Prostate gland (tissue), 2 donors: ENCODE measurements around the gene BAX. TPM values are rescaled to one million over a fixed set of nuclear protein-coding genes. Genes with fewer than 3 reads are reported as not detected.

ENCODE experiments used
- DNase-seq: peaks from one replicate; pipeline ENCODE4 v3.0.0-alpha.2; 2019; ENCODE audit warnings: low spot score
- H3K27ac ChIP-seq, 2 donors: fragments of 200-600 bp; sonication (generic); 2 replicates each; pipeline ENCODE4 v1.5.1; 2017 to 2019
- H3K27me3 ChIP-seq: fragments of 200-600 bp; sonication (generic); replicated peaks from 2 replicates; pipeline ENCODE4 v1.5.1; 2019; ENCODE audit not compliant: insufficient read depth
- H3K36me3 ChIP-seq, 2 donors: fragments of 200-600 bp; sonication (generic); 1 replicate in 1 of 2; 2 replicates in 1 of 2; pipeline versions ENCODE4 v1.5.1 to v1.8.1; 2017 to 2019
- H3K4me1 ChIP-seq: fragments of 200-600 bp; sonication (generic); replicated peaks from 2 replicates; pipeline ENCODE4 v1.5.1; 2019
- H3K4me3 ChIP-seq, 2 donors: fragments of 200-600 bp; sonication (generic); 2 replicates each; pipeline ENCODE4 v1.5.1; 2017 to 2019
- H3K9me3 ChIP-seq: fragments of 200-600 bp; sonication (generic); 2 replicates; pipeline ENCODE4 v1.5.1; 2017
- CTCF ChIP-seq, 4 experiments: fragments of 200-600 bp in 2 of 4; fragments of 450-650 bp in 2 of 4; sonication (generic) in 2 of 4; IDR thresholded peaks; 1 replicate in 3 of 4; 2 replicates in 1 of 4; pipeline ENCODE4 v1.5.1; 2016 to 2019; ENCODE audit warnings: antibody characterized with exemption in 4 of 4, mild to moderate bottlenecking in 2 of 4, moderate library complexity in 2 of 4
- POLR2A ChIP-seq: fragments of 450-650 bp; IDR thresholded peaks from one replicate; pipeline ENCODE4 v1.6.1; 2016; ENCODE audit warnings: antibody characterized with exemption, mild to moderate bottlenecking
- POLR2AphosphoS5 ChIP-seq: sonication (generic); formaldehyde crosslinking; IDR thresholded peaks from one replicate; pipeline ENCODE4 v1.6.1; 2017; ENCODE audit warnings: antibody characterized with exemption
- WGBS: methylation state at CpG from one replicate; pipeline ENCODE4 v1.1.5; 2018; 5-methylcytosine and 5-hydroxymethylcytosine counted together
- intact Hi-C: fragments of 100-400 bp; cut with DNase I; formaldehyde crosslinking; loops from one replicate; pipeline ENCODE4 v1.14.2; 2022
- total RNA-seq, 2 donors: library from RNA; depleted of rRNA; stranded (reverse); fragments of >200 nt; gene quantifications; one replicate each; pipeline ENCODE4 v1.1.0, GENCODE V29; 2016

BAX gene
- total RNA-seq, 2 donors from 2014 or later, result 52.1 to 62.3 TPM

DNA sequence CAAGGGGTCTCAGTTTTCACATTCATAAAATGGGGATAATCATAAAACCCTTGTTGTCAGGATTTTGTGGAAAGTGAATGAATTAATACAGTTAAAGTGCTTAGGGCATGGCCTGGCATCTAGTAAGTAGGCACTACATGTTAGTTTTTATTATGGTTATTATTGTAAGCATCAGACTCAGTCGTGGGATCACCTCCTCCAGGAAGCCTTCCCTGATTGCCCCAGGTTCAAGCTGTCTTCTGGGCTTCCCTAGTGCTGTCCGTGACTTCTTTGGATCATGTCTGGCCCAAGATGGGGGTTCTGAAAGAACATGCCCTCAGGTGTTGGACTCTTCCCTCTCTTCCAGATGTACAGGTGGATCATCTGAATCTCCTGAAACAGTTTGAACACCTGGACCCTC, 43.9 kb upstream of the BAX start:
- intact Hi-C loops, result no loop called here
- DNase-seq, result no peak

DNA sequence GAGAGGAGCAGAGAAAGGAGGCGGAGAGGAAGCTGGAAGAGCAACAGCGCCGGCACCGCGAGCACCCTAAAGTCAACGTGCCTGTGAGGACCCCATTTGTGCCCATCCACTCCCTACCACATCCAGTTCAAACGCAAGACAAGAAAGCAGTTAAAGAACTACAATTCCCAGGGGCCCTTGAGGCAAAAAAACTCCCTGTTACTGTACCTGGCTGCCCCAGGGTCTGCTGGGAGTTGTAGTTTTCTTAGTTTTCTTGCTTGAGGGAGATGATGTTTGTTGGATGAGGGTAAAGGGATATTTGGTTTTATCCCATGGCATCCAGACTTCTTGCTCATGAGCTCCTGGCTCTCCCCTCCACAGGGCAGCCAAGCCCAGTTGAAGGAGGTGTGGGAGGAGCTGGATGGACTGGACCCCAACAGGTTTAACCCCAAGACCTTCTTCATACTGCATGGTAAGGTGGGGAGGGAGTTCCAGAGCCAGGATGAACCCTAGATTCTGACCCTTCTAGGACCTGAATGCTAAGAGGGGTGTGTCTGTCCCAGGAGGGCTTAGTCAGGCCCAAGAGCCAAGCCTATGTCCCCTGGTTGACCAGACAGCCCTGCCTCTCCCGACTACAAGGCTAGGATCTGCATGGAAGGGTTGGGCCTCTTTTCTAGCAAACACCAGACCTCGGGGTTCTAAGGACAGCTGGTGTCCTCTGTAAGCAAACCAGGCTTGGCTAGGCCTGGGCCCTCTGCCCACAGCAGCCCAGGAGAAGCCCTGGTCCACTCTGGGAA, 41.4 kb upstream of the BAX start:
- H3K9me3 ChIP-seq, result no peaks in the 10 kb centered on the region
- no peak for DNase-seq
- intact Hi-C loops, result no loop called here
- peaks cover 0 to 15% of the 10 kb centered on the region in 2 donors for H3K36me3 ChIP-seq
- H3K4me1 ChIP-seq, result no peaks in the 10 kb centered on the region
- H3K27me3 ChIP-seq, result no peaks in the 10 kb centered on the region
- H3K4me3 ChIP-seq, result no peak overlapping the region
- H3K27ac ChIP-seq, result no peak overlapping the region
- 88% methylated on average over 9 of the region's 9 CpGs for WGBS
- no peak for TF ChIP-seq POLR2A
- TF ChIP-seq POLR2AphosphoS5, result peak; percentile 6

More for the DNA sequence above, 43.9 kb upstream of the BAX start:
- Histone ChIP-seq H3K4me3 (no peak overlapping the region), H3K9me3 (no peaks in the 10 kb centered on the region), H3K4me1 (no peaks in the 10 kb centered on the region), H3K27ac (no peak overlapping the region), H3K36me3 (peaks cover 0 to 15% of the 10 kb centered on the region in 2 donors), H3K27me3 (no peaks in the 10 kb centered on the region)
- no peak for TF ChIP-seq POLR2A
- TF ChIP-seq CTCF (IDR thresholded peaks at IDR 0.05), result no peak
- no peak for TF ChIP-seq POLR2AphosphoS5
- WGBS, result 90% methylated on average over 2 of the region's 2 CpGs

- TF ChIP-seq CTCF (IDR thresholded peaks at IDR 0.05) (no peak), POLR2A (no peak), POLR2AphosphoS5 (no peak)
- 96% methylated on average over 8 of the region's 8 CpGs for WGBS
- no peaks in the 10 kb centered on the region for H3K4me1 ChIP-seq
- no peak overlapping the region for H3K4me3 ChIP-seq
- peaks cover 0 to 15% of the 10 kb centered on the region in 2 donors for H3K36me3 ChIP-seq
- intact Hi-C loops, result no loop called here
- DNase-seq, result no peak
- H3K27me3 ChIP-seq, result no peaks in the 10 kb centered on the region
- no peaks in the 10 kb centered on the region for H3K9me3 ChIP-seq
- no peak overlapping the region for H3K27ac ChIP-seq
Observed at GRCh38 chr19:48914181-48914580, 40.5 kb upstream of the BAX start.

DNA sequence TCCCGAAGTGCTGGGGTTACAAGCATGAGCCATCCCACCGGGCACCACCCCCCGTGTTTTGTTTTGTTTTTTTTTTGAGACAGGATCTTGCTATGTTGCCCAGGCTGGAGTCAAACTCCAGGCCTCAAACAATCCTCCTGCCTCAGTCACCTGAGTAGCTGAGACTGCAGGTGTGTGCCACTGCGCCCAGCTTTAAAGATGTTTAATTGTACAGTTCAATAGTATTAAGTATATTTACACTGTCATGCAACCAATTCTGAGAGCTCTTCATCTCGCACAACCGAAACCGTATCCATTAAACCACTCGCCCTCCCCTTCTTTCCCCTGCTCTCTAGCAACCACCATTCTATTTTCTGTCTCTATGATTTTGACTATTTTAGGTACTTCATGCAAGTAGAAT, 38.9 kb upstream of the BAX start:
- Histone ChIP-seq H3K27me3 (no peaks in the 10 kb centered on the region), H3K4me3 (no peak overlapping the region), H3K4me1 (no peaks in the 10 kb centered on the region), H3K36me3 (peaks cover 0 to 15% of the 10 kb centered on the region in 2 donors), H3K9me3 (no peaks in the 10 kb centered on the region), H3K27ac (peak overlapping the region; percentile 42 to 57)
- WGBS, result 67% methylated on average over 8 of the region's 8 CpGs
- intact Hi-C loops, result no loop called here
- DNase-seq, result no peak
- TF ChIP-seq CTCF (IDR thresholded peaks at IDR 0.05) (no peak), POLR2A (no peak), POLR2AphosphoS5 (peak; percentile 61)

DNA sequence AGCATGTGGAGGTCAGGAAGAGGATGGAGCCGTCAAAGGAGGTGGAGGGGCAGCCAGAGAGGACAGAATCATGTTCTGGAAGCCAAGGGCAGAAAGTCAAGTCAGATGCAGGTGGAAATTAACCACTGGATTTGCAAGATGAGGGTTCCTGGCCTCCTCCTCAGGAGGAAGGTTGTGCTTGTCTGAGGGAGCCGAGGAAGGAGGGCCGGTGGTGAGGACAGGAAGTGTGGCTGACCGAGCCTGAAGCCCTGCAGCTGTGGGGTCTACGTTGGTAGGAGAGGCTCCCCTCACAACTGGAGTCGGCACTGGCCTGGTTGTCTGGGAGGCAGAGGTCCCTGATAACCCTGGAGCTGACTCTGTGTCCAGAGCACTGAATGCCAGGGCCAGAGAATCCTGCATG, 36.6 kb upstream of the BAX start:
- H3K4me3 ChIP-seq, result no peak overlapping the region
- 88% methylated on average over 6 of the region's 6 CpGs for WGBS
- TF ChIP-seq POLR2AphosphoS5 (no peak), POLR2A (no peak), CTCF (IDR thresholded peaks at IDR 0.05) (no peak)
- H3K4me1 ChIP-seq, result no peaks in the 10 kb centered on the region
- H3K27me3 ChIP-seq, result no peaks in the 10 kb centered on the region
- no peak for DNase-seq
- intact Hi-C loops, result no loop called here
- H3K9me3 ChIP-seq, result no peaks in the 10 kb centered on the region
- peaks cover 0 to 9% of the 10 kb centered on the region in 2 donors for H3K36me3 ChIP-seq
- no peak overlapping the region for H3K27ac ChIP-seq
